NCI-H1930 (cell line): ENCODE data around the gene SLC25A15.
"Not testable (repeated sequence)": the region's sequence is repeated elsewhere in the genome, so short reads cannot be mapped to it uniquely, and the experiment has no call there.

Experiments
- DNase-seq, 2 experiments: peaks; one replicate each; lab custom pipeline; 2025; lab: John Stamatoyannopoulos, UW

The SLC25A15 gene

DNA sequence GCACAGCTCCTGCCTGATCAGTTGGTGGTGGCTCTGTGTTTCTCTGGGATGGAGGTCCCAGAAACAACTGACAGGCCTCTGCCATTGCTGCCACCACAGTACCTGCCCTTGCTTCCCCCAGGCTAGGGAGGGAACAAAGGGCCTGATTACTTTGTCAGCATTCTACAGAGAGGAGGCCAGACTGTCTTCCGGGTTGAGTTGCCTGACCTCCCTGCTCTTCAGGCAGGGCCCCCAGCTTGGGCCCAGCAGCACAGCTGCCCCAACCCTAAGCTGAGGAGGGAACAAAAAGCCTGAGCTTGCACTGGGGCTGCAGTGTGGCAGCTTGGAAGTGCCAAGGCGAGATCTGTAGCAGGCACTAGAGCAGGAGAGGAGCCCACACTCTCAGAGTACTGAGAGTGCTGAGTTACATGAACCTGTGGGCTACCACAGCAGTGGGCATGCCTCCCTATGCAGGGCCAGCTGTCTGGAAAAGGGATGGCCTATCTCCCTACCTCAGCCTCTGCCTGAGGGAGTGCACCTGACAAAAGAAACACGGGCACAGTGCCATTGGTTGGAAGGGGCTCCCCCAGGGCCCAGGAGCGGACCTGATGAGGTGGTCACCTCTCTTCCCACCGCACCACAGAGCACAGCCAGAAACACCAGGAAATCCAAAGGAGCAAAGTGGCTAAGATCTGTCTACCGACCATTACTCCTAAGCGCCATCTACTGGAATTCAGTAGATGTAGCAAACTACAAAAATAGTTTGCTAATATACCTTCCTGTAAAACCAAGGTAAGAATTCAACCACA is 24.4 kb downstream of the SLC25A15 start:
- no peak for DNase-seq

DNA sequence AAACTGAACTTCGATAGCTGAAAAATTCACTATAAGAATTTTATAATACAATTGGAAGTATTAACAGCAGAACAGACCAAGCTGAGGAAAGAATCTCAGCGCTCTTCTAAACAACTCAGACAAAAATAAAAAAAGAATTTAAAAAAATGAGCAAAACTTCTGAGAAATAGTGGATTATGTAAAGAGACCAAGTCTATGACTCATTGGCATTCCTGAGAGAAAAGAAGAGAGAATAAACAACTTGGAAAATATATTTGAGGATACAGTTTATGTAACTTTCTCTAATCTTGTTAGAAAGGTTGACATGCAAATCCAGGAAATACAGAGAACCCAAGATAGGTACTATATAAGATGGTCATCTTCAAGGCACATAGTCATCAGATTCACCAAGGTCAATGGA is 25.4 kb downstream of the SLC25A15 start:
- no peak for DNase-seq

DNA sequence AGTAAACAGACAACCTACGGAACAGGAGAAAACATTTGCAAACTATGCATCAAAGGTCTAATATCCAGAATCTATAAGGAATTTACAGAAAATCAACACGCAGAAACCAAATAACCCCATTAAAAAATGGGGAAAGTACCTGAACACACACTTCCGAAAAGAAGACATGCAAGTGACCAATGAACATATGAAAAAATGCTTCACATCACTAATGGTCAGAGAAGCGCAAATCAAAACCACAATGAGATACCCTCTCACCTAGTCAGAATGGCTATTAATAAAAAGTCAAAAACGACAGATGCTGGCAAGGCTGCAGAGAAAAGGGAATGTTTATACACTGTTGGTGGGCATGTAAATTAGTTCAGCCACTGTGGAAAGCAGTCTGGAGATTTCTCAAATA is 29.5 kb downstream of the SLC25A15 start:
- no peak for DNase-seq

DNA sequence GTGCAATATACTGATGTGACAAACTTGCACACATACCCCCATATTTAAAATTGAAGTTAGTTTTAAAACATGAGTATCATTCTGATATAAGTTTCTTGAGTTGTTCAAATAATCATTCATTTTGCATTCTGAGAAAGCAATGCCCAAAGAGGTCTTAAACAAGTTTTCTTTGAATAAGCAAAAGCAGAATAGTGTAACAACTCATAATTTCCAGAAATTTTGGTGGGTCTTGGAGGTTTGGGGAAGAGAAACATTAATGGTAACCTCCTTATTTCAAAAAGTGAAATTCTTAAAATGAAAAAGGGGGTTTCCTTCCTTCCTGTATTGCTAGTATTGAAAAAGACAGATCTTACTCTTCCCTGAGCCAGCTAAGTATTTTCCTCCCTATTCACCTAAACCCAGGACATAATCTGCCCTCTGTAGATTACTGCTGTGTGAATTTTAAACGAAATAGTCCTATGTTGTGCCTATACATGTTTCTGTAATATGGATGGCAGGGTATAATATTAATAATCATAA is 30.4 kb downstream of the SLC25A15 start:
- no peak for DNase-seq

DNA sequence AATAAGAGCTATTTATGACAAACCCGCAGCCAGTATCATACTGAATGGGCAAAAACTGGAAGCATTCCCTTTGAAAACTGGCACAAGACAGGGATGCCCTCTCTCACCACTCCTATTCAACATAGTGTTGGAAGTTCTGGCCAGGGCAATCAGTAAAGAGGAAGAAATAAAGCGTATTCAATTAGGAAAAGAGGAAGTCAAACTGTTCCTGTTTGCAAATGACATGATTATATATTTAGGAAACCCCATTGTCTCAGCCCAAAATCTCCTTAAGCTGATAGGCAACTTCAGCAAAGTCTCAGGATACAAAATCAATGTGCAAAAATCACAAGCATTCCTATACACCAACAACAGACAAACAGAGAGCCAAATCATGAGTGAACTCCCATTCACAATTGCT is 50.3 kb downstream of the SLC25A15 start:
- not testable (repeated sequence) for DNase-seq

DNA sequence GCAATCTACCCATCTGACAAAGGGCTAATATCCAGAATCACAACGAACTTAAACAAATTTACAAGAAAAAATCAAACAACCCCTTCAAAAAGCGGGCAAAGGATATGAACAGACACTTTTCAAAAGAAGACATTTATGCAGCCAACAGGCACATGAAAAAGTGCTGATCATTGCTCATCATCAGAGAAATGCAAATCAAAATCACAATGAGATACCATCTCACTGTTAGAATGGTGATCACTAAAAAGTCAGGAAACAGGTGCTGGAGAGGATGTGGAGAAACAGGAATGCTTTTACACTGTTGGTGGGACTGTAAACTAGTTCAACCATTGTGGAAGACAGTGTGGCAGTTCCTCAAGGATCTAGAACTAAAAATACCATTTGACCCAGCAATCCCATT is 51.5 kb downstream of the SLC25A15 start:
- DNase-seq: not testable (repeated sequence)
